ENCODE results near the gene SEC63. TPM values are rescaled to one million over a fixed set of nuclear protein-coding genes. Genes with fewer than 3 reads are reported as not detected.

The SEC63 gene
- total RNA-seq, 1 experiment from 2014 or later = 97.6 TPM

GRCh38 chr6:107821591-107821990, 136.4 kb downstream of the SEC63 start:
- POLR2A ChIA-PET = interaction anchor here (0.7 kb wide), 2 partner anchors 10 to 698 kb away, joined by 3 read pairs; no protein-coding TSS in a partner anchor
- Mint-ChIP-seq H3K9me3 (no peaks in the 10 kb centered on the region; the same call in 1 of the 2 replicates), H3K4me1 (peaks cover 29% of the 10 kb centered on the region), H3K36me3 (no peaks in the 10 kb centered on the region), H3K27ac (no peak overlapping the region), H3K4me3 (no peak overlapping the region), H3K27me3 (ENCODE audit: low read depth) (no peaks in the 10 kb centered on the region)
- CTCF ChIA-PET = no interaction called here
- no peak for ATAC-seq
- DNase-seq (ENCODE audit: low spot score) = no peak
- no peak for TF ChIP-seq ZNF416 (CRISPR knock-in tag; IDR thresholded peaks at IDR 0.05)
- TF ChIP-seq SP1 (CRISPR knock-in tag; conservative IDR thresholded peaks at IDR 0.05) = no peak
- TF ChIP-seq USF2 (CRISPR knock-in tag; IDR thresholded peaks at IDR 0.05) = no peak
- no peak for TF ChIP-seq MAX (CRISPR knock-in tag; IDR thresholded peaks at IDR 0.05)
- TF ChIP-seq FOXP4 (CRISPR knock-in tag; IDR thresholded peaks at IDR 0.05) = no peak
- TF ChIP-seq ZNF263 (CRISPR knock-in tag; IDR thresholded peaks at IDR 0.05; ENCODE audit: low read depth) = no peak
- no peak for TF ChIP-seq ELF4 (CRISPR knock-in tag; IDR thresholded peaks at IDR 0.05; ENCODE audit: low read depth)
- TF ChIP-seq ETV6 (CRISPR knock-in tag; IDR thresholded peaks at IDR 0.05) = no peak
- TF ChIP-seq ZNF671 (CRISPR knock-in tag; IDR thresholded peaks at IDR 0.05) = no peak
- no peak for TF ChIP-seq ARID4B (CRISPR knock-in tag; IDR thresholded peaks at IDR 0.05; ENCODE audit: borderline replicate concordance)
- no peak for TF ChIP-seq E2F5 (CRISPR knock-in tag; IDR thresholded peaks at IDR 0.05)
- TF ChIP-seq TP53 (CRISPR knock-in tag; IDR thresholded peaks at IDR 0.05) = no peak
- TF ChIP-seq MXD4 (CRISPR knock-in tag; IDR thresholded peaks at IDR 0.05; ENCODE audit: borderline replicate concordance) = no peak

- Mint-ChIP-seq H3K9me3 (no peaks in the 10 kb centered on the region; the same call in 1 of the 2 replicates), H3K27me3 (ENCODE audit: low read depth) (no peaks in the 10 kb centered on the region), H3K4me1 (peaks cover 29% of the 10 kb centered on the region), H3K27ac (no peak overlapping the region), H3K4me3 (no peak overlapping the region), H3K36me3 (no peaks in the 10 kb centered on the region)
- ChIA-PET CTCF (interaction anchor here (0.8 kb wide), 1 partner anchor 46 kb away, joined by 3 read pairs; no protein-coding TSS in a partner anchor), POLR2A (no interaction called here)
- peak; percentile 28 for ATAC-seq
- DNase-seq (ENCODE audit: low spot score) = no peak
- TF ChIP-seq NR2C2 (CRISPR knock-in tag; IDR thresholded peaks at IDR 0.05) (no peak), ZNF281 (CRISPR knock-in tag; IDR thresholded peaks at IDR 0.05) (no peak), ZNF671 (CRISPR knock-in tag; IDR thresholded peaks at IDR 0.05) (no peak), ERG (CRISPR knock-in tag; IDR thresholded peaks at IDR 0.05) (no peak), ZNF121 (CRISPR knock-in tag; IDR thresholded peaks at IDR 0.05) (no peak), USF1 (CRISPR knock-in tag; IDR thresholded peaks at IDR 0.05) (no peak), KAT7 (CRISPR knock-in tag; IDR thresholded peaks at IDR 0.05; ENCODE audit: borderline replicate concordance) (no peak), EMX1 (CRISPR knock-in tag; IDR thresholded peaks at IDR 0.05) (no peak)
Measured at GRCh38 chr6:107820338-107821261, 137.4 kb downstream of the SEC63 start.
